Stimulated activated CD4-positive, alpha-beta T cell treated with anti-CD3 and anti-CD28 coated beads, TNF-alpha, amount 100 ng/mL, for 4 hours (primary cell): Measurements from ENCODE around the gene TUBA4B.

Experiments
- DNase-seq, 3 experiments: peaks; one replicate each; pipeline ENCODE4 v3.0.0-alpha.2; 2020; ENCODE audit warnings: low read depth in 3 of 3

Gene TUBA4B

GRCh38 chr2:219252900-219253752, at the start of gene TUBA4B:
Gene TUBA4B (plus strand): TSS chr2:219253243. CDS start chr2:219253408, 165 bp downstream.
- peak in 1 of 3 experiments; percentile 26 for DNase-seq

GRCh38 chr2:219204425-219205164, 48.4 kb upstream of the TUBA4B start:
- DNase-seq = no peak

- no peak for DNase-seq
These were observed 47.9 kb upstream of the TUBA4B start for GRCh38 chr2:219205165-219205538.

GRCh38 chr2:219205981-219206327, 47.1 kb upstream of the TUBA4B start:
- no peak for DNase-seq

GRCh38 chr2:219206328-219207133, 46.5 kb upstream of the TUBA4B start, which contains the start of gene ZFAND2B:
Gene ZFAND2B (plus strand): TSS chr2:219206782. CDS start chr2:219206988, 206 bp downstream.
- DNase-seq = peak; percentile 89 to 93 (median 91)

- DNase-seq = no peak
These were observed 45.7 kb upstream of the TUBA4B start for GRCh38 chr2:219207134-219207883.

GRCh38 chr2:219207884-219208740, 44.9 kb upstream of the TUBA4B start:
- DNase-seq = no peak

- no peak for DNase-seq
These were observed 43.5 kb upstream of the TUBA4B start for GRCh38 chr2:219209236-219210195.

- DNase-seq = no peak
These were observed 42.7 kb upstream of the TUBA4B start for GRCh38 chr2:219210196-219210885.

GRCh38 chr2:219210886-219211362, 42.1 kb upstream of the TUBA4B start:
- DNase-seq = no peak

- no peak for DNase-seq
These were observed 40.0 kb upstream of the TUBA4B start for GRCh38 chr2:219213026-219213415.

- no peak for DNase-seq
These were observed 39.5 kb upstream of the TUBA4B start for GRCh38 chr2:219213486-219214071.

GRCh38 chr2:219214141-219214540, 38.9 kb upstream of the TUBA4B start:
- no peak for DNase-seq

- DNase-seq = no peak
These were observed 38.3 kb upstream of the TUBA4B start for GRCh38 chr2:219214786-219215185.

- DNase-seq = no peak
These were observed 37.0 kb upstream of the TUBA4B start for GRCh38 chr2:219215871-219216534.

- DNase-seq = no peak
These were observed 36.5 kb upstream of the TUBA4B start for GRCh38 chr2:219216535-219216915.

GRCh38 chr2:219218217-219218731, 34.8 kb upstream of the TUBA4B start:
- peak in 2 of 3 experiments; percentile 10 to 28 for DNase-seq
